ENCODE data around the gene S100A5.

S100A5 gene

GRCh38 chr1:153503766-153504165, 37.0 kb downstream of the S100A5 start:
- no peak for DNase-seq

- DNase-seq, result no peak
Observed at GRCh38 chr1:153498746-153499145, 42.0 kb downstream of the S100A5 start.

GRCh38 chr1:153495536-153495935, 45.2 kb downstream of the S100A5 start:
- DNase-seq, result no peak

- DNase-seq, result peak; percentile 84
Observed at GRCh38 chr1:153494976-153495535, 45.7 kb downstream of the S100A5 start.

GRCh38 chr1:153493343-153493960, 47.3 kb downstream of the S100A5 start:
- DNase-seq, result no peak

GRCh38 chr1:153490272-153491051, 50.3 kb downstream of the S100A5 start:
- DNase-seq, result peak; percentile 50

GRCh38 chr1:153488731-153489130, 52.0 kb downstream of the S100A5 start:
- peak; percentile 53 for DNase-seq

- DNase-seq, result no peak
Observed at GRCh38 chr1:153487707-153488106, 53.0 kb downstream of the S100A5 start.

Measured in hematopoietic multipotent progenitor cell treated with erythropoietin and hydrocortisone succinate and interleukin-3 and kit ligand, for 6 days (in vitro differentiated cells).